ENCODE measurements around the gene S100A3.
"Not testable (repeated sequence)": the region's sequence is repeated elsewhere in the genome, so short reads cannot be mapped to it uniquely, and the experiment has no call there.

DNA sequence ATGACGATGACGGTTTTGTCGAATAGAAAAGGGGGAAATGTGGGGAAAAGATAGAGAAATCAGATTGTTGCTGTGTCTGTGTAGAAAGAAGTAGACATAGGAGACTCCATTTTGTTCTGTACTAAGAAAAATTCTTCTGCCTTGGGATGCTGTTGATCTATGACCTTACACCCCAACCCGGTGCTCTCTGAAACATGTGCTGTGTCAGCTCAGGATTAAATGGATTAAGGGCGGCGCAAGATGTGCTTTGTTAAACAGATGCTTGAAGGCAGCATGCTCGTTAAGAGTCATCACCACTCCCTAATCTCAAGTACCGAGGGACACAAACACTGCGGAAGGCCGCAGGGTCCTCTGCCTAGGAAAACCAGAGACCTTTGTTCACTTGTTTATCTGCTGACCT is 26.4 kb upstream of the S100A3 start:
- TF ChIP-seq, protein P1, sequence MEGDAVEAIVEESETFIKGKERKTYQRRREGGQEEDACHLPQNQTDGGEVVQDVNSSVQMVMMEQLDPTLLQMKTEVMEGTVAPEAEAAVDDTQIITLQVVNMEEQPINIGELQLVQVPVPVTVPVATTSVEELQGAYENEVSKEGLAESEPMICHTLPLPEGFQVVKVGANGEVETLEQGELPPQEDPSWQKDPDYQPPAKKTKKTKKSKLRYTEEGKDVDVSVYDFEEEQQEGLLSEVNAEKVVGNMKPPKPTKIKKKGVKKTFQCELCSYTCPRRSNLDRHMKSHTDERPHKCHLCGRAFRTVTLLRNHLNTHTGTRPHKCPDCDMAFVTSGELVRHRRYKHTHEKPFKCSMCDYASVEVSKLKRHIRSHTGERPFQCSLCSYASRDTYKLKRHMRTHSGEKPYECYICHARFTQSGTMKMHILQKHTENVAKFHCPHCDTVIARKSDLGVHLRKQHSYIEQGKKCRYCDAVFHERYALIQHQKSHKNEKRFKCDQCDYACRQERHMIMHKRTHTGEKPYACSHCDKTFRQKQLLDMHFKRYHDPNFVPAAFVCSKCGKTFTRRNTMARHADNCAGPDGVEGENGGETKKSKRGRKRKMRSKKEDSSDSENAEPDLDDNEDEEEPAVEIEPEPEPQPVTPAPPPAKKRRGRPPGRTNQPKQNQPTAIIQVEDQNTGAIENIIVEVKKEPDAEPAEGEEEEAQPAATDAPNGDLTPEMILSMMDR (IDR thresholded peaks at IDR 0.05; ENCODE audit: insufficient read depth, low read length, poor library complexity, severe bottlenecking): not testable (repeated sequence)
- TF ChIP-seq EZH2phosphoT487 (conservative IDR thresholded peaks at IDR 0.05; ENCODE audit: low read length): not testable (repeated sequence)

Data from SU-DHL-6 (cell line).